Natural killer cell (primary cell): ENCODE results near the gene GARIN5A. TPM values are rescaled to one million over a fixed set of nuclear protein-coding genes. Genes with fewer than 3 reads are reported as not detected.

Experiments used
- ATAC-seq, 3 donors: fragments of 150-1000 bp in 2 of 3; fragments of 200-7000 bp in 1 of 3; cut with Tn5 transposase; 1 replicate in 1 of 3; 2 replicates in 2 of 3; pipeline ENCODE4 v1.10.0; 2021; ENCODE audit warnings: mild to moderate bottlenecking in 2 of 3, moderate library complexity in 2 of 3
- DNase-seq, 2 donors: peaks; one replicate each; pipeline versions ENCODE4 v3.0.0 to v3.0.0-alpha.2; 2013 to 2021; ENCODE audit warnings: mixed read lengths in 1 of 2
- H3K27ac ChIP-seq: one replicate; pipeline ENCODE4 v1.5.1; 2013; ENCODE audit warnings: mild to moderate bottlenecking, low read length
- H3K27me3 ChIP-seq: one replicate; pipeline ENCODE4 v1.6.1; 2013; ENCODE audit warnings: low read length; ENCODE audit not compliant: control insufficient read depth, insufficient read depth
- H3K36me3 ChIP-seq: one replicate; pipeline ENCODE4 v1.6.1; 2013; ENCODE audit warnings: low read length; ENCODE audit not compliant: control insufficient read depth, insufficient read depth
- H3K4me1 ChIP-seq: one replicate; pipeline ENCODE4 v1.6.1; 2013; ENCODE audit warnings: low read length; ENCODE audit not compliant: control insufficient read depth, insufficient read depth
- H3K4me3 ChIP-seq: one replicate; pipeline ENCODE4 v1.5.1; 2013; ENCODE audit warnings: low read length
- H3K9me3 ChIP-seq: one replicate; pipeline ENCODE4 v1.6.1; 2013; ENCODE audit warnings: low read length; ENCODE audit not compliant: control insufficient read depth, insufficient read depth
- H3K27ac Mint-ChIP-seq, 2 donors: one replicate each; pipeline ENCODE4 v1.8.0; 2022; ENCODE audit warnings: mild to moderate bottlenecking in 2 of 2, mixed read lengths in 2 of 2, moderate library complexity in 1 of 2
- H3K27me3 Mint-ChIP-seq, 2 donors: one replicate each; pipeline ENCODE4 v1.8.0; 2022; ENCODE audit warnings: low read depth in 2 of 2, mixed read lengths in 2 of 2
- H3K36me3 Mint-ChIP-seq: one replicate; pipeline ENCODE4 v1.8.0; 2022; ENCODE audit warnings: mixed read lengths
- H3K4me1 Mint-ChIP-seq, 2 donors: one replicate each; pipeline ENCODE4 v1.8.0; 2022; ENCODE audit warnings: mixed read lengths in 2 of 2
- H3K4me3 Mint-ChIP-seq: one replicate; pipeline ENCODE4 v1.8.0; 2022; ENCODE audit warnings: mild to moderate bottlenecking, moderate library complexity, mixed read lengths
- H3K9me3 Mint-ChIP-seq, 2 donors: one replicate each; pipeline ENCODE4 v1.8.0; 2022; ENCODE audit warnings: mixed read lengths in 2 of 2
- CTCF ChIP-seq: fragments of 200-600 bp; IDR thresholded peaks from one replicate; pipeline ENCODE4 v1.8.0; 2022; ENCODE audit warnings: antibody characterized with exemption
- WGBS: methylation state at CpG from one replicate; pipeline ENCODE4 v1.1.7; 2013; ENCODE audit warnings: missing lambda C conversion rate; ENCODE audit not compliant: insufficient coverage; 5-methylcytosine and 5-hydroxymethylcytosine counted together
- intact Hi-C: fragments of 100-400 bp; cut with micrococcal nuclease; formaldehyde crosslinking; loops from one replicate; pipeline ENCODE4 v1.14.2; 2022
- total RNA-seq, 4 donors: library from RNA; stranded (reverse); fragments of 120-200 nt in 1 of 4; gene quantifications; one replicate each; pipeline versions ENCODE4 v1.2.3 to v1.2.4, GENCODE V29; 2013 to 2022

Gene GARIN5A
- total RNA-seq, 3 donors from 2014 or later (not counting 1 experiment from before 2014, with no cell fraction given) = 0.59 TPM; not detected in 2

- Histone ChIP-seq H3K27ac (no peak overlapping the region), H3K4me1 (peaks cover 8% of the 10 kb centered on the region), H3K36me3 (no peaks in the 10 kb centered on the region), H3K4me3 (no peak overlapping the region), H3K27me3 (no peaks in the 10 kb centered on the region), H3K9me3 (no peaks in the 10 kb centered on the region)
- TF ChIP-seq CTCF = no peak
- no peaks in the 10 kb centered on the region for H3K9me3 Mint-ChIP-seq
- DNase-seq (no peak), ATAC-seq (no peak)
- no peaks in the 10 kb centered on the region for H3K36me3 Mint-ChIP-seq
- H3K4me3 Mint-ChIP-seq = no peak overlapping the region
- peaks cover 0 to 6% of the 10 kb centered on the region in 2 donors for H3K4me1 Mint-ChIP-seq
- no peak overlapping the region for H3K27ac Mint-ChIP-seq
- WGBS = 92% methylated on average over 13 of the region's 13 CpGs
- intact Hi-C loops = no loop called here
- H3K27me3 Mint-ChIP-seq = peaks cover 0 to 19% of the 10 kb centered on the region in 2 donors
These were observed 11.6 kb downstream of the GARIN5A start for GRCh38 chr19:50465000-50465399.

GRCh38 chr19:50464348-50464747 is 12.3 kb downstream of the GARIN5A start:
- no peak overlapping the region for H3K4me3 Mint-ChIP-seq
- Histone ChIP-seq H3K9me3 (no peaks in the 10 kb centered on the region), H3K27me3 (no peaks in the 10 kb centered on the region), H3K4me1 (peaks cover 11% of the 10 kb centered on the region), H3K36me3 (no peaks in the 10 kb centered on the region), H3K27ac (no peak overlapping the region), H3K4me3 (no peak overlapping the region)
- no peak for DNase-seq
- intact Hi-C loops = no loop called here
- no peak overlapping the region for H3K27ac Mint-ChIP-seq
- peaks cover 0 to 6% of the 10 kb centered on the region in 2 donors for H3K4me1 Mint-ChIP-seq
- no peak for TF ChIP-seq CTCF
- no peaks in the 10 kb centered on the region for H3K9me3 Mint-ChIP-seq
- H3K36me3 Mint-ChIP-seq = no peaks in the 10 kb centered on the region
- 85% methylated on average over 19 of the region's 19 CpGs for WGBS
- ATAC-seq = no peak
- peaks cover 0 to 19% of the 10 kb centered on the region in 2 donors for H3K27me3 Mint-ChIP-seq

GRCh38 chr19:50462970-50463369 is 13.7 kb downstream of the GARIN5A start:
- intact Hi-C loops = no loop called here

More at GRCh38 chr19:50462970-50463369, 13.7 kb downstream of the GARIN5A start:
- Mint-ChIP-seq H3K36me3 (no peaks in the 10 kb centered on the region), H3K4me1 (peaks cover 0 to 6% of the 10 kb centered on the region in 2 donors), H3K9me3 (no peaks in the 10 kb centered on the region), H3K27ac (no peak overlapping the region), H3K4me3 (no peak overlapping the region), H3K27me3 (peaks cover 0 to 15% of the 10 kb centered on the region in 2 donors)
- H3K4me3 ChIP-seq = no peak overlapping the region
- H3K27me3 ChIP-seq = no peaks in the 10 kb centered on the region
- no peak overlapping the region for H3K27ac ChIP-seq
- no peaks in the 10 kb centered on the region for H3K36me3 ChIP-seq
- DNase-seq = no peak
- no peaks in the 10 kb centered on the region for H3K9me3 ChIP-seq
- 85% methylated on average over 6 of the region's 7 CpGs for WGBS
- peaks cover 11% of the 10 kb centered on the region for H3K4me1 ChIP-seq
- ATAC-seq = no peak
- TF ChIP-seq CTCF = no peak
